GM06990 (cell line): Measurements from ENCODE around the gene LPP.

ENCODE experiments used
- DNase-seq: peaks from one replicate; pipeline ENCODE4 v3.0.0-alpha.2; 2011; ENCODE audit not compliant: insufficient read length; ENCODE audit errors: extremely low read depth
- H3K27me3 ChIP-seq: replicated peaks from 2 replicates; pipeline ENCODE4 v1.6.0; 2011; ENCODE audit warnings: low read length; ENCODE audit not compliant: control insufficient read depth, insufficient read depth
- H3K36me3 ChIP-seq: 2 replicates; pipeline ENCODE4 v1.5.1; 2011; ENCODE audit warnings: low read length; ENCODE audit not compliant: control insufficient read depth, insufficient read depth
- H3K4me3 ChIP-seq: replicated peaks from 2 replicates; pipeline ENCODE4 v1.5.1; 2011; ENCODE audit warnings: low read depth, mild to moderate bottlenecking, control low read depth, low read length
- CTCF ChIP-seq: IDR thresholded peaks from 2 replicates; pipeline ENCODE4 v1.5.1; 2011; ENCODE audit warnings: low read length, control low read depth, mild to moderate bottlenecking, inconsistent platforms; ENCODE audit not compliant: insufficient read depth, poor library complexity, severe bottlenecking

The LPP gene

DNA sequence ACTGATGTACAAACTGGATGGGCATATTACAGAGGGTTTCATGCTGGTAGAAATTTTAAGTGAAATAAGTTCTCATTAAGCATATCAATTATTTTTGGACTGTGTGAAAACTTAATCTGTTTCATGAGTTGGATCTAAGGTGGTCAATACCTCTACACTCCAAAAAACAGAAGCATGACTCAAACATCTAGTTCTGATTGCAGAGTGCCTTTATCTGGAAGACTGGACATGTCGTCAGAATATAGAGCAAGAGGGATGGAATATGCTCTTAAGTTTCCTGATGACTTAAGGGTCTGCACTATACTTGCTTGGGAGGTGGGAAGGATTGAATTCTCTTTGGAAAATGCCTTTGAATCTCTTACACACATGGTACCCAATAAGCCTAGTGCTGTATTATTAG is 138.3 kb downstream of the LPP start:
- no peak for TF ChIP-seq CTCF

DNA sequence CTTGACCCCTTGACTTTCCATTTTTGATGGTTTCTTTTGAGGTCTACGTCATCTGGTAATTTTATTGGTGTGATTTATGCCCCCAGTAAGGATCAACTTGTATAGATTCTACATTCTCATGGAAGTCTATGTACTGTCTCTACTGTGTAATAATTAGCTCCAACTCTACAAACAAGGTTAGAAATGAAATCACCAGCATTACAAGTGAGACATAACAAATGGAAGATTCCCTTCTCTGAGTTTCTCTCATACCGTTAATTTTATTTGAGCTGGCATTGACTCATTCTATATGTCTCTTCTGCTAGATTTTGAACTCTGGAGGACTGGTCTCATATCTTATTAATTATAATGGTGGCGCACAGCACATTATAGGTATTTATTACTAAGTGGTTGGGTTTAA is 138.9 kb downstream of the LPP start:
- TF ChIP-seq CTCF = no peak
- Histone ChIP-seq H3K36me3 (no peaks in the 10 kb centered on the region), H3K27me3 (no peaks in the 10 kb centered on the region; the same call in 1 of the 2 replicates), H3K4me3 (no peak overlapping the region)
- DNase-seq = no peak

More for the DNA sequence above, 138.3 kb downstream of the LPP start:
- H3K4me3 ChIP-seq = no peak overlapping the region
- DNase-seq = no peak
- no peaks in the 10 kb centered on the region; the same call in 1 of the 2 replicates for H3K27me3 ChIP-seq
- H3K36me3 ChIP-seq = no peaks in the 10 kb centered on the region

DNA sequence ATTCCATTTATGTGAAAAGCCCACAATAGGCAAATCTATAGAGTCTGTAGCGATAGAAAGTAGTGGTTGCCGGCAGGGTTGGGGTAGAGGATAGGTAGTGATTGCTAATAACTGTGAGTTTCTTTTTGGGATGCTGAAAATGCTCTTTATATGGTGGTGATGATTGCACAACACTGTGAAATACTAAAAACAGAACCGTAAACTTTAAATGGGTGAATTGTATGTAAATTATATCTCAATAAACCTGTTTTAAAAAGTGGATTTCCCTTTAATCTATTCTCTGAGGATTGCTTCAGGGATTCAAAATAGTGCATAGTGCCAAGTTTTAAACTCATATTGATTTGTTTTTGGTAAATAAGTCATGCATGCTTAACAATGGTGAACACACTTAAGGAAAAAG is 140.2 kb downstream of the LPP start:
- Histone ChIP-seq H3K36me3 (no peaks in the 10 kb centered on the region), H3K4me3 (no peak overlapping the region), H3K27me3 (no peaks in the 10 kb centered on the region)
- no peak for TF ChIP-seq CTCF
- no peak for DNase-seq

DNA sequence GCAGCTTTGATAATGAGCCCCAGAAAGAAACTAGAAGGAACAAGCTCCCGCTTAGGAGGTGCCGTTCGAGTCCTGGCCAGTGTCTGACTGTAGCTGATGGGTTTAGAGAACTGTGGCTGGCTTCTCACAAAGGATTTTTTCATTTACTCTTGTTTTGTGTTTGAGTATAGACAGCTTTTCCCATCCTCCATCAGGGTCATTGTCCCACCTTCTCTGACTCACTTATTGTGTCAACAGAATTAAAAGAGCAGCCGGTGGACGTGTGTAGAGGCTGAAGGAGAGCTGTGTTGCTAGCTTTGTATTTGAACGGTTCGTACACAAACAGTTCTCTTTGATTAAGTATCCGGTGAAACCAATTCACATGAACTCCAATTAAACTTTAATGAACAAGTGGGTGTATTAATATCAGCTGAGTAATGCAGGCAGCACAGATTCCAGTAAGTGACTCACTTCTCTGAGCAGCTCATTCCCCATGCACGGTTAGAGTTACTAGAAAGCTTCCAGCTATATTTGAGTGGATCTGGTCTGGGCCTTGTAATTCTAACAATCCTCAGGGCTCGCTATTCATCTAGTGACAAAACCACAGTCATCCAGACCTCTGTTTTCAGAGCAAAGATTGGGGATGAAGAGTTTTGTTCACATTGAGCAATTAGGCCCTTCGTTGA is 141.0 kb downstream of the LPP start:
- TF ChIP-seq CTCF = no peak
- H3K4me3 ChIP-seq = no peak overlapping the region
- DNase-seq = no peak
- no peaks in the 10 kb centered on the region for H3K36me3 ChIP-seq
- H3K27me3 ChIP-seq = no peaks in the 10 kb centered on the region

DNA sequence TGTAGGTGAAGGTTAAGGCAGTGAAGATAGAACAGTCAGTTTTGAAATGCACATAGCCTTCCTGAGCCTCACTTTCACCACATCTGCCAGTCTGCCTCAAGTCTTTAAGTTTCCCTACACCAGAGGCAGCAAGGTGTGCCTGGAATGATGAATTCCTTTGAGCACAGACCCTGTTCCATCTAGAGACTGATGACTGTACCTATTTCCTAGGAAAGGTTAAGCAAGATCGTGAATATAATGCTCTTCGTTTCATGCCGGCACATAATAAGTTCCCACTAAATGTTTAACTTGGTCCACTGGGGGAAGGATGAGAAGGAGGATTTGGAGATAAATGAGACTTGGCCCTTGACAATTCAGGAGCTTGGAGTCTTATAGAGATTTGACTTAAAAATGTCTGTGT is 141.9 kb downstream of the LPP start:
- no peak for TF ChIP-seq CTCF
- Histone ChIP-seq H3K4me3 (no peak overlapping the region), H3K36me3 (no peaks in the 10 kb centered on the region), H3K27me3 (no peaks in the 10 kb centered on the region)
- DNase-seq = no peak
